ENCODE results near the gene MFAP5. TPM values are rescaled to one million over a fixed set of nuclear protein-coding genes. Genes with fewer than 3 reads are reported as not detected.

The MFAP5 gene
- total RNA-seq, 1 experiment from 2014 or later, result 0.61 TPM

- Mint-ChIP-seq H3K4me3 (ENCODE audit: unreplicated experiment) (peak overlapping the region; percentile 95), H3K27me3 (ENCODE audit: insufficient read depth, unreplicated experiment) (peaks cover 34% of the 10 kb centered on the region), H3K9me3 (ENCODE audit: unreplicated experiment) (no peaks in the 10 kb centered on the region), H3K27ac (ENCODE audit: unreplicated experiment) (no peak overlapping the region), H3K36me3 (ENCODE audit: insufficient read depth, unreplicated experiment) (peaks cover 6% of the 10 kb centered on the region), H3K4me1 (ENCODE audit: low read depth, unreplicated experiment) (peaks cover 13% of the 10 kb centered on the region)
- no TSS peak for BruUV-seq (replicated peaks)
- no peaks in the 10 kb centered on the region for H3K36me3 ChIP-seq (ENCODE audit: control insufficient read depth, insufficient read depth, low read length)
- DNase-seq, result peak; percentile 40 to 66
- peak overlapping the region; percentile 76 for H3K4me3 ChIP-seq (ENCODE audit: low read depth, low read length)
- ChIA-PET CTCF (interaction anchor here (0.6 to 1.0 kb wide), 3 partner anchors 19 to 252 kb away, joined by 3 to 5 read pairs (median 3); no protein-coding TSS in a partner anchor), POLR2A (interaction anchor here (0.8 kb wide), 1 partner anchor 51 kb away, joined by 3 read pairs; no protein-coding TSS in a partner anchor)
- intact Hi-C loops (cut with micrococcal nuclease; ENCODE audit: unreplicated experiment), result no loop called here
- no peaks in the 10 kb centered on the region for H3K27me3 ChIP-seq (replicated peaks; ENCODE audit: control insufficient read depth, insufficient read depth, low read length)
- 0 out of 2 replicates have a peak, but pooled peaks cover 6% of the 10 kb centered on the region for H3K4me1 ChIP-seq
- TF ChIP-seq, protein P1, sequence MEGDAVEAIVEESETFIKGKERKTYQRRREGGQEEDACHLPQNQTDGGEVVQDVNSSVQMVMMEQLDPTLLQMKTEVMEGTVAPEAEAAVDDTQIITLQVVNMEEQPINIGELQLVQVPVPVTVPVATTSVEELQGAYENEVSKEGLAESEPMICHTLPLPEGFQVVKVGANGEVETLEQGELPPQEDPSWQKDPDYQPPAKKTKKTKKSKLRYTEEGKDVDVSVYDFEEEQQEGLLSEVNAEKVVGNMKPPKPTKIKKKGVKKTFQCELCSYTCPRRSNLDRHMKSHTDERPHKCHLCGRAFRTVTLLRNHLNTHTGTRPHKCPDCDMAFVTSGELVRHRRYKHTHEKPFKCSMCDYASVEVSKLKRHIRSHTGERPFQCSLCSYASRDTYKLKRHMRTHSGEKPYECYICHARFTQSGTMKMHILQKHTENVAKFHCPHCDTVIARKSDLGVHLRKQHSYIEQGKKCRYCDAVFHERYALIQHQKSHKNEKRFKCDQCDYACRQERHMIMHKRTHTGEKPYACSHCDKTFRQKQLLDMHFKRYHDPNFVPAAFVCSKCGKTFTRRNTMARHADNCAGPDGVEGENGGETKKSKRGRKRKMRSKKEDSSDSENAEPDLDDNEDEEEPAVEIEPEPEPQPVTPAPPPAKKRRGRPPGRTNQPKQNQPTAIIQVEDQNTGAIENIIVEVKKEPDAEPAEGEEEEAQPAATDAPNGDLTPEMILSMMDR (IDR thresholded peaks at IDR 0.05; ENCODE audit: insufficient read depth in 1 of 2, low read depth in 1 of 2, low read length in 1 of 2, severe bottlenecking in 1 of 2, unreplicated experiment in 1 of 2), result no peak
- H3K9me3 ChIP-seq, result no peaks in the 10 kb centered on the region
These were observed 35.7 kb upstream of the MFAP5 start for GRCh38 chr12:8698132-8698851.

DNA sequence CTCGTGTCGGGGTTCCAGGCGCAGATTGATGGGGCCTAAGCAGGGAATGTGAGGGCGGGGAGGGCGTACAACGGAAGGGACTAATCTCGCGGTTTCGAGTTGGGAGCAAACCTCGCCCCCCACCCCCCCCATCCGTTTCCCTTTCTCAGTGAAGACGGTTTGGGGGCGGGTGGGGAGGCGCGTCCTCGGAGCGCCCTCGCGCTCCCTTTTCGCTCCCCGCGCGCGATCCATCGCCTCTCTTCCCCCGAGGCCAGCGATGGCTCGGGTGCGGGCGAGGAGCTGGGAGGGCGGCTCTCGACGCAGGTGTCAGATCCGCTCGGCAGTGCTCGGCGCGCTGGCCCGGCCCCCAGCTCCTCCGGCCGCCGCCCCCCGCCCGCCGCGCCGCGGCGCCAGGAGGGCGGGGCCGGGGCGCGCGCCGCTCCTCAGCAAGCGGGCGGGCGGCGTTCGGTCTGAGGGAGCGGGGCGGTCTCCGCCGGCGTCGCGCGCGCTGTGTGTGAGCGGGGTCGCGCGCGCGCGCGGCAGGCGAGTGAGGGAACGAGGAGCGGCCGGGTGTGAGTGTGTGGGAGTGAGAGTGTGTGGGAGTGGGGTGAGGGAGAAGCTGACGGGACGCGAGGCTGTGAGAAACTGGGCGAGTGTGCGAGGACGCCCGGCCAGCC lies 35.0 kb upstream of the MFAP5 start, which contains the start of gene RIMKLB:
RIMKLB (plus strand) TSS at position 516 of the 656 bp plus-strand sequence. CDS start 15,876 bp downstream, outside the sequence.
- BruUV-seq (replicated peaks), result no TSS peak
- peaks cover 34% of the 10 kb centered on the region for H3K27me3 Mint-ChIP-seq (ENCODE audit: insufficient read depth, unreplicated experiment)
- peak within 1 kb of the TSS; percentile 95 for H3K4me3 Mint-ChIP-seq (ENCODE audit: unreplicated experiment)
- H3K27ac Mint-ChIP-seq (ENCODE audit: unreplicated experiment), result peak within 1 kb of the TSS; percentile 41
- peak; percentile 61 to 71 for DNase-seq
- H3K36me3 Mint-ChIP-seq (ENCODE audit: insufficient read depth, unreplicated experiment), result peaks cover 6% of the 10 kb centered on the region
- TF ChIP-seq, protein P1 (IDR thresholded peaks at IDR 0.05; ENCODE audit: insufficient read depth in 1 of 2, low read depth in 1 of 2, low read length in 1 of 2, severe bottlenecking in 1 of 2, unreplicated experiment in 1 of 2), result no peak
- peaks cover 13% of the 10 kb centered on the region for H3K4me1 Mint-ChIP-seq (ENCODE audit: low read depth, unreplicated experiment)
- H3K36me3 ChIP-seq (ENCODE audit: control insufficient read depth, insufficient read depth, low read length), result no peaks in the 10 kb centered on the region
- H3K9me3 ChIP-seq, result no peaks in the 10 kb centered on the region
- H3K9me3 Mint-ChIP-seq (ENCODE audit: unreplicated experiment), result no peaks in the 10 kb centered on the region
- intact Hi-C loops (cut with micrococcal nuclease; ENCODE audit: unreplicated experiment), result no loop called here
- CTCF ChIA-PET, result interaction anchor here (0.6 to 1.0 kb wide), 3 partner anchors 13 to 252 kb away, joined by 3 to 5 read pairs (median 3); no protein-coding TSS in a partner anchor
- H3K4me3 ChIP-seq (ENCODE audit: low read depth, low read length), result peak within 1 kb of the TSS; percentile 76
- no peaks in the 10 kb centered on the region for H3K27me3 ChIP-seq (replicated peaks; ENCODE audit: control insufficient read depth, insufficient read depth, low read length)
- 0 out of 2 replicates have a peak, but pooled peaks cover 6% of the 10 kb centered on the region for H3K4me1 ChIP-seq
- POLR2A ChIA-PET, result interaction anchor here (0.8 kb wide), 1 partner anchor 50 kb away, joined by 3 read pairs; no protein-coding TSS in a partner anchor

- Histone ChIP-seq H3K36me3 (ENCODE audit: control insufficient read depth, insufficient read depth, low read length) (no peaks in the 10 kb centered on the region), H3K4me3 (ENCODE audit: low read depth, low read length) (peak overlapping the region; percentile 76), H3K9me3 (no peaks in the 10 kb centered on the region), H3K27me3 (replicated peaks; ENCODE audit: control insufficient read depth, insufficient read depth, low read length) (no peaks in the 10 kb centered on the region), H3K4me1 (0 out of 2 replicates have a peak, but pooled peaks cover 6% of the 10 kb centered on the region)
- Mint-ChIP-seq H3K9me3 (ENCODE audit: unreplicated experiment) (no peaks in the 10 kb centered on the region), H3K36me3 (ENCODE audit: insufficient read depth, unreplicated experiment) (peaks cover 6% of the 10 kb centered on the region), H3K4me1 (ENCODE audit: low read depth, unreplicated experiment) (peaks cover 13% of the 10 kb centered on the region), H3K27ac (ENCODE audit: unreplicated experiment) (peak overlapping the region; percentile 41), H3K27me3 (ENCODE audit: insufficient read depth, unreplicated experiment) (peaks cover 35% of the 10 kb centered on the region), H3K4me3 (ENCODE audit: unreplicated experiment) (peak overlapping the region; percentile 95)
- intact Hi-C loops (cut with micrococcal nuclease; ENCODE audit: unreplicated experiment), result no loop called here
- peak in 1 of 2 experiments; percentile 41 for DNase-seq
- TF ChIP-seq, protein P1 (IDR thresholded peaks at IDR 0.05; ENCODE audit: insufficient read depth in 1 of 2, low read depth in 1 of 2, low read length in 1 of 2, severe bottlenecking in 1 of 2, unreplicated experiment in 1 of 2), result no peak
- ChIA-PET CTCF (interaction anchor here (0.6 kb wide), 1 partner anchor 12 kb away, joined by 3 read pairs; no protein-coding TSS in a partner anchor), POLR2A (interaction anchor here (0.8 kb wide), 1 partner anchor 49 kb away, joined by 3 read pairs; no protein-coding TSS in a partner anchor)
- no TSS peak for BruUV-seq (replicated peaks)
These were observed 34.5 kb upstream of the MFAP5 start for GRCh38 chr12:8697120-8697475.
